HG03103 (cell line): Measurements from ENCODE around the gene SH2D3C.
"Not testable (repeated sequence)": the region's sequence is repeated elsewhere in the genome, so short reads cannot be mapped to it uniquely, and the experiment has no call there.

Experiments
- ATAC-seq: cut with Tn5 transposase; IDR thresholded peaks from one replicate; pipeline ENCODE4 v1.9.1; 2021; ENCODE audit warnings: low read depth; ENCODE audit not compliant: unreplicated experiment

Gene SH2D3C

DNA sequence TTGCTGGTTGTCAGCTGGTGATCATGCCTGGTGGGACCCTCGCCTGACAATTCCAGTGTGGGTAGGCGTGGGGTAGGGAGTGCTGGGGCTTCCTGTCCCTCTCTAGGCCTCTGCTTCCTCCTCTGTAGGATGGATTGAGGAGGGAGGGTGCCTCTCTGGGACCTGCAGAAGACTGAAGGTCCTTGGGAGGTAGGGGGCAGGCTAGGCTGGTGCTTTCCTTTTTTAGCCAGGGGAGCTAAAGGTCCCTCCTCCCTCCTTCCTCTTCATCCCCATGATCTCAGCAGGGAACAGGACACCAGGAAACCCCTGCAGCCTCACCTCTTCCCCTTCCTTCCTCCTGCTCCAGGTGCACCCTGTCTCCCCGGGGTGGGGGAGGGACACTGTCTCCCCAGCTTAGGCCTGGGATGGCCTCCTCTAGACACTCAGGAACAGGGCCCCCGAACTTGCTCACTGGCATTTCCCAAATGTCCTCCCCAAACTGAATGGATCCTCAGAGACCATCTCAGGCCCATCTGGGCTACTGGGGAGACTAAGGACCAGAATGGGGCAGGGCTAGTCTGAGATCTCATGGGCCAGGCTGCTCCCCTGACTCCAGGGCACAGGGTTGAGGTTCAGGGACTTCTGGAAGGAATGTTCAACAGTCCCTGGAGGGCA, 8.4 kb downstream of the SH2D3C start:
- no peak for ATAC-seq

DNA sequence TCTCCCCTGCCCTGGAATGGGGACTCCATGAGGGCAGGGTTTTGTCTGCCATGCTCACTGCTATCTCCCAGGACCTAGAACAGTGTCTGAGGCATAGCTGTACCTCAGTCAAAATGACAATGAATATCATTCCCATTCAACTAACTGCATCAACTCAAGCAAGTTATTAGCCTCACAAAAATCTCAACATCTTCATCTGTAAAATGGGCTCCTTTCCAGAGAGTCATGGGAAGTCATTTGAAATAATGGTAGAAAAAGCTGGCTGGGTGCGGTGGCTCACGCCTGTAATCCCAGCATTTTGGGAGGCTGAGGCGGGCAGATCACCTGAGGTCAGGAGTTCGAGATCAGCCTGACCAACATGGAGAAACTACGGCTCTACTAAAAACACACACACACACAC, 9.4 kb downstream of the SH2D3C start:
- no peak for ATAC-seq

DNA sequence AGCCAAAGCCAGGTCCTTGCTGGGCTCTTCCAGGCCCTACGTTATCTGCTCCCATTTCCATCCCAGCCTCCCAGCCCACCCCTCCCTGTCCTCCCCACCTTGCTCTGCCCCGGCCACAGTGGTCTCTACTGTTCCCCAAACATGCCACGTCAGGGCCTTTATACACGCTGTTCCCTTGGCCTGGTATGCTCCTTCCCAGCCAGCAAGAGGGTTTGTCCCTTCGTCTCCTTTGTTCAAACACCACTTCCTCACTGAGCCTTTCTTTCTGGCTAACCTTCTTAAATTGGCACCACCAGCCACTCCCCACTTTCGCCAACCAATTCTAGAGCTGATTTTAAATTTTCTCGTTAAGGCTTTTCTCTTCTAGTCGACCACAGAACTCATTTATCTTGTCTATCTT, 9.8 kb downstream of the SH2D3C start:
- ATAC-seq = no peak

DNA sequence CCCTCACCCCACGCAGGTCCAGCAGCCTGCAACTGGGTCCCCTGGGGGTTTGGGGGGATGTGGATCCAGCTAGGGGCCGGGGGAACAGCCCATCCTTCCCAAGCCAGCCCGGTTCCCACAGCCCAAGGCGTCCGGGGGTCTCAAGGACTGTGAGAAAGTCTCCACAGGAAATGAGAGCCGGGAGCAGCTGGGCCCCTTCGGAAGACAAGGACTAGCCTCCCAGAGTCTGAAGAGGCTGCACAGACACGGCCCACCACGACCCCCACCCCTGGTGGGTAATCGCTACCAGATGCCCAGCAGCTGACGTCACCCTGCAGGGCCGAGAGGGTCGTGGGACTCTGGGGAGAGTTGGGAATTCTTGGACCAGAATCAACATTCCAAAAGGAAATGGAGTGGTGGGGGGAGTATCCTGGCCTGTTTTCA, 10.5 kb downstream of the SH2D3C start:
- ATAC-seq = no peak

DNA sequence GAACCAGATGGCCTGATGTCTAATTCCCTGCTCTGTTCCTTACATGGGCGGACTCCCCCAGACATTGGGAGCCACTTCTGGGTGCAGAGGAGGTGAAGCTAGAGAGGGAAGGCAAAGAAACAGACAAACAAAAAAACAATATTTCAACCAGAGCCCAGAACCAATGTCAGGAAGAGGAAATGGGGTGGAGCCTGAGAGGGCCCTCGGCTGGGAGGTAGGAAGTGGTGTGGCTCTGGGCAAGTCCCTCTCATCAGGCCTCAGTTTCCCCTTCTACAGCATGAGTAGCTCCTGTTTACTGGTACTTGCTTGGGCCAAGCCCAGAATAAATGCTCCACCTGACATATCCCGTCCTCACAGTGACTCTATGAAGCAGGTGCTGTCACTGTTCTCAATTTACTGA, 11.1 kb downstream of the SH2D3C start:
- ATAC-seq = no peak

DNA sequence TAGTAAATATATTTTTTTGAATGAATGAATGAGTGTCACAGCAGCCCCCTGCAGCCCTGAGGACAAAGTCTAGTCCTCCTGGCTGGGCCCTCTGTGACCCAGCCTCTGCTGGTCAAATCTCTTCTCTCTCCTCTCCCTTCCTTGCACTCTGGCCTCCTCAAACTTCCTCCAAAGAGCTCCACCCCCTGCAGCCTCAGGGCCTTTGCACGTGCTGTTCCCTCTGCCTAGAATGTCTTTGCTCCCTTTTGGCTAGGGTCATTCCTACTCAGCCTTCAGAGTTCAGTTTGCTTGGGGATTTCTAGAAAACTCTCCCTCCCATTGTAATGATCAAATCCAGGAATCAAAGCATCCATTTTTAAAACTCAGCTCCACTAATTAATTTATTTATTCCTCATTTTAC, 13.0 kb downstream of the SH2D3C start:
- ATAC-seq = no peak

DNA sequence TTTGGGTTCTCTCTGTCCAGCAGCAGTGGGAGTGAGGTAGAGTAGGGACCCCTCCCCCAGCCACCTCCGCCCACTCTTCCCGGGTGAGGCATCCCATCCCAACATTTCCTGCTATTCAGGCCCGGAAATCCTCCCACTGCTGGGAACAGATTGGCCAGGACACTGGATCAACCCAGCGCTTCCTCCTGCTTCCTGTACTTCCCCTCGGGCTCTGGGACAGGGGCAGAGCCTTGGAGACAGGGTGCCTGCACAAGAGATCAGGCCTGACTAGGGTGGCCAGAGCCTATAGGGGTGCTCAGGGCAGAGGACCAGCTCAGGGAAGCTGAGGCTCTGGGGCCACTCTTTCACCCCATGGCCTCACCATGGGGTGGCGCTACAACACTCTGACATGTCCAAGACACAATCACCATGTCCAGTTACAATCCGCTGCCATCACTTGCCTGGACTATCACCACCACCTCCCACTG, 14.5 kb downstream of the SH2D3C start:
- no peak for ATAC-seq

DNA sequence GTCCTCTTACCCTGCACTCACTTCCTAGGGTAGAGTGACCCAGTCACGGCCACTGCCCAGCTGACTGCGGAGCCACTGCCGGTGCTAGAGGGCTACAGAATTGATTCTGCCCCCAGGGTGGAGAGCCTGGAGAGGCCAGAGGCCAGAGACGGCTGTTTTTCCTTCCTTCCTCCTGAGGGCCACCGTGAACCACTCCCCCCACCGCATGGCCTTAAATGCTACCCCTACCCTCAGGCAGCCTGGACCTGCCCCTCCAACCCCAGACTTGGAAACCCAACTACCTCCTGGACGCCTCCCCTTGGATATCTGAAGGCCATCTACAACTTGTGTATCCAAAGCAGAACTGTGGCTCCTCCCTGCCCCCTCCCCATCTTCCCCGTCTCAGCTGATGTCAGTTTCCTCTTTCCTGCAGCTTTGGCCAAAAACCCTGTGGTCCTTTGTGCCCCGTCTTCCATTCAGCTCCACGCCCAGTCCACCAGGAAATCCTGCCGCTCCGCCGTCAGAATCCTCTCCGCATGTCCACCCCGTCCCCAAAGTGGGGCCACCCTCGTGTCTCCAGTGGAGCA, 16.3 kb downstream of the SH2D3C start:
- ATAC-seq = no peak

DNA sequence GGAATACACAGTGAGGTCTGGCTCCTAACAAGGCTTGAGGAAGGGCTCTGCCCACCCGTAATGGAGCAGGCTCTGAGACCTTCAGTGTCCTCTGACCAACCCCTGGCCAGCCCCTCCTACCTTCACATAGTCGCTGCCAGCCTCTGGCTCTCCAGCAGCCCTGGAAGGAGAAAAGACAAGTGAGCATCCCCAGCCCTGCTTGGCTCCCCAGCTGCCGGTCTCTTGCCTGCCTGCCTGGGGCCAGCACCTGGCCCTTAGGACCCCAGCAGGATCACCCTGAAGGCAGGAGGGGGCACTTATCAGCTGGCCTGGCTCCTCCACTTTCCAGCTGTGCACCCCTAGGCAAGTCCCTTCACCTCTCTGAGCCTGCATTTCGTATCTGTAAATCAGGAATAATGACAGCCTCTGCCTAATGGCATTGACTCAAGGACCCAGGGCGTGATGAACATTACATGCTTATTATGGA, 16.9 kb downstream of the SH2D3C start:
- no peak for ATAC-seq

DNA sequence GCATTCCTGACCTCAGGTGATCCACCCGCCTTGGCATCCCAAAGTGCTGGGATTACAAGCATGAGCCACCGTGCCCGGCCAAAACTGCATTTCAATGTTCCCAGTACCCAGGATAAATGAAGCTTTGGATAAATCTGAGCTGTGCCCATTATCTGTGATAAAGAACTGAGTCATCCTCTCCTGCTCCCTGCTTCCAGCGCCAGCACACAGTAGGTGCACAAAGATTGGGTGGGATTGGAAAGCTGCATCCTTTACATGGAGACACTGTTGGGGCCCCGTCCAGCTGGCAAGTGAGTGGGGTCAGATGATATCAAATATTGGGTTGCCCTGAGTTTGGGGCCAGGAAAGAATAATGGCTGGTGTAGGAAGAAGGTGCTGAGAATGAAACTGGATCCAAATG, 17.4 kb downstream of the SH2D3C start:
- ATAC-seq = no peak

DNA sequence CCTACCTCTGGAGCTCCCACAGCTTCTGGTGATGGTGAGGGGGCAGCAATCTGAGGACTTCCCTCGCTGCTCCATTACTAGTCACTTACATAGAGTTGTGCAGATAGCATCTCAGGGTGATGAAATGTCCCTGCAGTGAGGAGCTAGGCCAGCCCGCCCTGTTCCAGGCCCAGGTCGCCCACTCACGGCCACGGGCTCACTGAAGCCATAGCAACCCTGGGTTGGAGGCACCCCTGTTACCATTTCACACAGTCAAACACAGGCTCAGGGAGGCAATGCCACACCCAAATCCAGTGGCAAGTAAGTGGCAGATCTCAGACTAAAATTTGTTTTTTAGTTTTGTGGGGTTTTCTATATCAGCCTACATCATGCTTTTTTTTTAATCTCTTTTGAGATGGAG, 19.6 kb downstream of the SH2D3C start:
- no peak for ATAC-seq

DNA sequence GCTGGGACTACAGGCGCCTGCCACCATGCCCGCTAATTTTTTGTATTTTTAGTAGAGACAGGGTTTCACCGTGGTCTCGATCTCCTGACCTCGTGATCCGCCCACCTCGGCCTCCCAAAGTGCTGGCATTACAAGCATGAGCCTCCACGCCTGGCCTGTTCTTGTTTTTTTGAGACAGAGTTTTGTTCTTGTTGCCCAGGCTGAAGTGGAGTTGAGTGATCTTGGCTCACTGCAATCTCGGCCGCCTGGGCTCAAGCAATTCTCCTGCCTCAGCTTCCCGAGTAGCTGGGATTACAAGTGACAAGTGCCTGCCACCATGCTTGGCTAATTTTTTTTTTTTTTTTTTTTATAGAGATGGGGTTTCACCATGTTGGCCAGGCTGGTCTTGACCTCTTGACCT, 21.7 kb downstream of the SH2D3C start:
- ATAC-seq = not testable (repeated sequence)

DNA sequence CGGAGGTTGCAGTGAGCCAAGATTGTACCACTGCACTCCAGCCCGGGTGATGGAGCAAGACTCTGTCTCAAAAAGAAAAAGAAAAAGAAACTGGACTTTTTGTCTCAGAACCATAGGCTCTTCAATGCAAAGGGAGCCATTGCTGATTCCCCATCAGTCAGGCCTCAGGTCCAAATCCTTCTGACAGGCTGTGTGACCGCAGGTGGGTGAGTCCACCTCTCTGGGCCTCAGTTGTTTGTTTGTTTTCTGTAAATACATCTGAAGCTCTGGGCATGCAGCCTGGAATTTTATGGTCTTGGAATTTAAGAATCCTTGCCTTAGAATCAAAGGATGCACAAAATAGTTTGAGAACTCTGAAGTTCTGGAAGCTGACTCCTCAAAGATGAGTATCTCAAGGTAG, 22.2 kb downstream of the SH2D3C start:
- no peak for ATAC-seq

DNA sequence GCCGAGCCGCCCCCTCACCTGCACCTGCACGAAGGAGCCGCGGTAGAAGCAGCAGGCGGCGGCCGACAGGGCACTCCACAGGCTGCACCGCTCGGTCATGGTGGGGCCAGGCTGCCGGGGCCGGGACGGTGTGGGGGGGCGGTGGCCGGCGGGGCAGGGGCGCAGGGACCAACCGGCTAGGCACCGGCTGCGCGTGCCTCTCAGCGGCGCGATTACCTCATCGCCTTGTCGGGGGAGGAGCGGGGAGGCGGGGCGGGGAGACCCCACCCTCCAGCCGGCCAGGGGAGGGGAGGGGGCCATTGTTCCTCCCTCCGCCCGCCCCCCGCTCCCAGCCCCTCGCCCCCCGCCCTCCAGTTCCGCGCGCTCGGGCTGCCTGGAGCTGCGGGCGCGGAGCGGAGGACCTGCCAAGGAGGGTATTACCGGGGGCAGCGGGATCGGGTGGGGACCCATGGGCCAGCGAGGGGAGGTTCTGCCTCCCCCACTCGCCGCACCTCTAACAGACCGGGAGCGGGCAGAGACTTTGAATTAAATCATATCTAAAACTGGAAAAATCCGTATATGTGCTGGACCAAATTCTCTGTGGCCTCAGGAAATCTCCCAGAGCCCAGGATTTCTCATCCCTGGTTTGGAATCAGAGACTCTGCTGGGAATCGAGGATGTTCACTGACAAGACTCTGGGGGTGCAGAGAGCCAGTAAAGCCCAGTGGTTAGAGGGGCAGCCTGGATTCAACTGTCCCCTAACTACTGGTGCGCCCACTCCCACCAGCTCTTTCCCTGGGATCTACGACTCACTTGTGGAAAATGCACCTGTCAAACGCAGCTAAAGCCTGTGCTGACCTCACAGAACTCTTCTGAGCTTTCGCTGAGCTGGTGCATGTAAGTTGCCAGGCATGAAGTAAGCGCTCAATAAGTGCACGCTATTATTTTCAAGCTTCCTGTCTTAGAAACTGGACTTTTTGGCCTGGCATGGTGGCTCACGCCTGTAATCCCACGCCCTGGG, 23.1 kb downstream of the SH2D3C start:
- no peak for ATAC-seq

DNA sequence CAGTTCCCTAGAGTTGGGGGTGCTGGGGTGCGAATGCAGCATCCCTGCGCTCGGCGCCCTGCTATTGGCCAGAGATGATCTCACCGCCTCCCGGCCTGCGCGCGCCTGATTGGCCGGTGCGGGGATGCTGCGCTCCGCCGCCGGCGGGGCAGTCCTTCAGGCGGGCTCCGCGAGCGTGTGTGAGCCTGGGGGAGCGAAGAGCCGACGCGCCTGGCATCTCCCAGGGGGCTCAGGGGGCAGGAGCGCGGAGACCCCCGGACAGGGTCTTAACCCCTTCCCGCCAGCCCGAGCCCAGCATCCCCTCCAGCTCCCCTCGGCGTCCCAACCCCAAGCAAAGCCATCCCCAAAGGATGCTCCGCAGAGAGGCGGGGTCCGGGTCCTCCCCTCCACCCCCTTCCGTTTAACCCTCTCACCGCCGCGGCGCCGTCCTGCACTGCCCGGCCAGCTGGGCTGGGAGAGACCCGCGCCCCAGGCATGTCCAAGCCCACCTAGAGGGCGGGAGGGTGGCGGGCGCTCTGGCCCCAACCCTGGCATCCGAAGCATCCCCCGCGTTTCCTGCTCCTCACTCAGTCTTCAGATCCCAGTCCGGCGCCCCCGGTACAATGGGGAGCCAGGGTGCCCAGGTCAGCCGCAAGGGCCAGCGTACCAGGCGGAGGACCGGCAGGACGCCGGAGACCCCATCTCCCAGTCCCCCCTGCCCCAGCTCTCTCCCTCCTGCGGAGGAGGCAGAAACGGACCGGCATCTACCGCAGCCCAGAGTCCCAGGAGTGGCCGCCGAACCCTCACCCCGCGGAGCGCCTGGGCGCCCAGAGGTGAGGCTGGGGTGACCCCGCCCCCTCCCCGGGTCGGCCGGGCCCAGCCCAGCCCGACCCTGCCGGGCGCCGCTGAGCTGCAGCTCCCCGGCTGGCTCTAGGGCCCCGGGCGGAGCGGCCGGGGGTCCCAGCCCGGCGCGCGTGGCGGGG, 24.1 kb downstream of the SH2D3C start:
- no peak for ATAC-seq

DNA sequence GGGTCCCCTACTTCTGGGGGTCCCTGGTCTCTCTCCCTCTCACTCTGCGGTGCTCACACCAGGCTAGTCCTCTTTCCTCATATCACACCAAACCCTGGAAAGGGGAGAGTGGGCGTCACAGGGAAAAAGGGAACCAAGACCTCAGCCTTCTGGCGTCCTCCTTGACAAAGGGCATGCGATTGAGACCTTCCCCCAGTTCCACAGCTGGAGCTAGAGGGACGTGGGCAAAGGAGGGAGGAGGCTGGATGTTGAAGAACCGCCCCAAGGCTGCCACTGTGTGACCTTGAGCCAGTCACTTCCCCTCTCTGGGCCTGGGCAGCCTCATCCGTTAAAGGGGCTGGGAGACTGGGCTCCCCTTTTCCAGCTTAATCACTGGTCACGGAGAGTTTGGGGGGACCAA, 24.8 kb downstream of the SH2D3C start:
- no peak for ATAC-seq

DNA sequence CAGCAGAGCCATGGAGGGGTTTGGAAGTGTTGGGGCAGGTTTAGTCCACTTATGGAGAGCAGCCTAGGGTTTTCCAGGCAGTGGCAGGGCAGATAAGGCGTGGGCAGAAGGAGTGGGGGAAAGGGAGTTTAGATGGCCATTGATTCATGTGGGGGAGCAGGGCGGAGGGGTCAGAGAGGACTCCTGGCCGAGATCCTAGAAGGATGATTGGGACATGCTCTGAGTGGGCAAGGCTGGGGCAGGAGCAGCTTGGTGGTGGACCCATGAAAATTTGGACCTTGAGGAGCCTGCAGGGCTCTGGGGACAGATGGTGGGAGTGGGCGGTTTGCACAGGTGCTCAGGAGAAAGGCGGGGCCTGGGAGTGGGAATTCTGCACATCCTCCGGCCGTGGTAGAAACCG, 25.3 kb downstream of the SH2D3C start:
- ATAC-seq = no peak

DNA sequence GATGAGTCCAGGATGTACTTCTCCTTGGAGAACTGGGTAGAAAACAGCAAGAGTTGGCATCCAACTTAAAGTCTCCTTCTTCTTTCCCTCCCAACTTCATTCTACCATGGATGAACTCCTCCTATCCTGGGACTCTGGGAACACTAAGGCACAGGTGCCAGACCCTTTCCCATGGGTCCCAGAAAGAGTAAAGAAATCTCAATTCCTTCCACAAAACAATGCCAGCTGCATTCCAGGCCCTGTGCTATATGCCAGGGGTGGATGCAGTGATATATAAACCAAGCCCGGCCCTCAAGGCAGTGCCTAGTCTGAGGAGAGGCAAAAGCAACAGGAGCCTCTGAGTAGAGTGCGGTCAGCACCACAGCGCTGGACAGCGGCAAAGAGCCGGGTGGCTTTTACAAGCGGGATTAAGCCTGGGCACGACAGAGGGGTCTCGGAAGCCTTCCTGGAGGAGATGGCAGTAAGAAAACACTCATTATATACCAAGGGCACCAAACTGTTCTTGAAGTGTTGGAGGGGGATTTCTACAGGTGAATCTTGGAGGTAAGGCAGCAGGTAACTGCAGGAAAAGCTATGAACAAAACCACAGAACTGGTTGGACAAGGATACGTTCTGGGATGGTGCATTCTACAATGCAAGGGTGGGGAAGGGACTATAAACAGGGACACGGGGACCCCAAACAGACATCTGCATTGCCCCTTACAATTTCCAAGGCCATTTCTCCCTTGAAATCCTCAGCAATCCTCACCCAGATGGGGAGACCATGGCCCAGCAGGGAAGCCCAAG, 27.0 kb downstream of the SH2D3C start:
- ATAC-seq = no peak

DNA sequence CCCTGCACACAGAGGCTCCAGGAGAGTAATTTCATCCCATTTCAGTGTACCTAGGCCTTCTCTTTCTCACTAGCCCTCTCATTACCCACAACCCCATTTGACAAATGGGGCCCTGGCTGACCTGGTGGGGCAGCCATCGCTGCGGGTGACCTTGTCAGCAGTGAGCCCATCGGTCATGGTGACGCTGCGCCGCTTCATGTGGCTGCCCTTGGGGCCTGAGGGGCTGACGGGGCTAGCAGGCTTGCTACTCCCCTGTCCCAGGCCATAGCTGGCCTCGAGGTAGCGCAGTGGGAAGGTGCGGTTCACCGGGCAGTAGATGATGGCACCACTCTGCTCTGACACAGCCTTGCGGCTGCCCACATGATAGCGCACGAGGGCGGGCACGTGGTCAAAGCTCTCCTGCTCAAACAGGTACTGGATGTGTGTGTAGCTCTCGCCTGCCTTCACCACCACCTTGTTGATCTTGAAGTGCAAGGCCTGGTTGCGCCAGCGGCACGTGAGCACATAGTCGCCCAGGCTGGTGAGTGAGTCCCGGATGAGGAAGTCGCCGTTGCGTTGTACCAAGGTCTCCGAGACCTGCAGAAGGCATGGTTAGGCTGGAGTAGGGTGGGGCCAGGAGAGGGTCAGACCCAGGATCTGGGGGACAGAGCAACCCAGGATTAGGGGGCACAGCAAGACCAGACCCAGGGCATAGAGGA, 29.2 kb downstream of the SH2D3C start:
- no peak for ATAC-seq
